ENCODE results near the gene UNC5C.

- no peak for TF ChIP-seq CTCF (IDR thresholded peaks at IDR 0.05)
- no peak for TF ChIP-seq POLR2AphosphoS5 (IDR thresholded peaks at IDR 0.05; ENCODE audit: insufficient read depth in 1 of 2, low read depth in 1 of 2)
- TF ChIP-seq POLR2A (IDR thresholded peaks at IDR 0.05), result no peak
Measured at GRCh38 chr4:95129031-95129430, 419.7 kb downstream of the UNC5C start.

All from vagina (tissue), 2 donors.